ENCODE results near the gene PARM1. TPM values are rescaled to one million over a fixed set of nuclear protein-coding genes. Genes with fewer than 3 reads are reported as not detected.

The PARM1 gene
- total RNA-seq, 4 donors from 2014 or later, result 12.9 to 25.7 (median 24.1) TPM

- Histone ChIP-seq H3K36me3 (no peaks in the 10 kb centered on the region), H3K4me3 (no peak overlapping the region), H3K27me3 (no peaks in the 10 kb centered on the region), H3K27ac (replicated peaks in 1 of 4) (no peak overlapping the region), H3K4me1 (no peaks in the 10 kb centered on the region), H3K9me3 (no peaks in the 10 kb centered on the region)
- DNase-seq (ENCODE audit: extremely low spot score), result no peak
- intact Hi-C loops (cut with DNase I), result no loop called here
- TF ChIP-seq EP300 (IDR thresholded peaks at IDR 0.05) (no peak), CTCF (IDR thresholded peaks at IDR 0.05) (no peak), POLR2A (IDR thresholded peaks at IDR 0.05; ENCODE audit: low read depth) (no peak), POLR2AphosphoS5 (IDR thresholded peaks at IDR 0.05) (no peak)
- WGBS, result 100% methylated on average over 3 of the region's 10 CpGs
These were observed 125.6 kb downstream of the PARM1 start for GRCh38 chr4:75058486-75058885.

- Histone ChIP-seq H3K9me3 (no peaks in the 10 kb centered on the region), H3K4me3 (no peak overlapping the region), H3K36me3 (no peaks in the 10 kb centered on the region), H3K27ac (replicated peaks in 1 of 4) (no peak overlapping the region), H3K27me3 (no peaks in the 10 kb centered on the region), H3K4me1 (no peaks in the 10 kb centered on the region)
- no peak for DNase-seq (ENCODE audit: extremely low spot score)
- intact Hi-C loops (cut with DNase I), result no loop called here
- 85% methylated on average over 3 of the region's 3 CpGs for WGBS
- TF ChIP-seq CTCF (IDR thresholded peaks at IDR 0.05) (no peak), EP300 (IDR thresholded peaks at IDR 0.05) (no peak), POLR2AphosphoS5 (IDR thresholded peaks at IDR 0.05) (no peak), POLR2A (IDR thresholded peaks at IDR 0.05; ENCODE audit: low read depth) (no peak)
These were observed 130.5 kb downstream of the PARM1 start for GRCh38 chr4:75063433-75063832.

- Histone ChIP-seq H3K27me3 (no peaks in the 10 kb centered on the region), H3K4me1 (no peaks in the 10 kb centered on the region), H3K27ac (replicated peaks in 1 of 4) (no peak overlapping the region), H3K4me3 (no peak overlapping the region), H3K36me3 (no peaks in the 10 kb centered on the region), H3K9me3 (no peaks in the 10 kb centered on the region)
- DNase-seq (ENCODE audit: extremely low spot score), result no peak
- TF ChIP-seq POLR2AphosphoS5 (IDR thresholded peaks at IDR 0.05) (no peak), POLR2A (IDR thresholded peaks at IDR 0.05; ENCODE audit: low read depth) (no peak), EP300 (IDR thresholded peaks at IDR 0.05) (no peak), CTCF (IDR thresholded peaks at IDR 0.05) (no peak)
- intact Hi-C loops (cut with DNase I), result no loop called here
These were observed 133.0 kb downstream of the PARM1 start for GRCh38 chr4:75065909-75066308.

- Histone ChIP-seq H3K36me3 (no peaks in the 10 kb centered on the region), H3K4me3 (no peak overlapping the region), H3K9me3 (no peaks in the 10 kb centered on the region), H3K4me1 (no peaks in the 10 kb centered on the region), H3K27me3 (no peaks in the 10 kb centered on the region), H3K27ac (replicated peaks in 1 of 4) (no peak overlapping the region)
- intact Hi-C loops (cut with DNase I), result no loop called here
- TF ChIP-seq POLR2AphosphoS5 (IDR thresholded peaks at IDR 0.05), result no peak
- no peak for TF ChIP-seq POLR2A (IDR thresholded peaks at IDR 0.05; ENCODE audit: low read depth)
- TF ChIP-seq CTCF (IDR thresholded peaks at IDR 0.05), result no peak
- TF ChIP-seq EP300 (IDR thresholded peaks at IDR 0.05), result no peak
- DNase-seq (ENCODE audit: extremely low spot score), result no peak
- whole genome bisulfite sequencing, result 85% methylated on average over 7 of the region's 7 CpGs
These were observed 136.7 kb downstream of the PARM1 start for GRCh38 chr4:75069493-75070074.

- no peak for DNase-seq (ENCODE audit: extremely low spot score)
- Histone ChIP-seq H3K4me3 (no peak overlapping the region), H3K4me1 (no peaks in the 10 kb centered on the region), H3K27me3 (no peaks in the 10 kb centered on the region), H3K36me3 (no peaks in the 10 kb centered on the region), H3K9me3 (no peaks in the 10 kb centered on the region), H3K27ac (replicated peaks in 1 of 4) (no peak overlapping the region)
- TF ChIP-seq CTCF (IDR thresholded peaks at IDR 0.05), result no peak
- no peak for TF ChIP-seq POLR2A (IDR thresholded peaks at IDR 0.05; ENCODE audit: low read depth)
- TF ChIP-seq EP300 (IDR thresholded peaks at IDR 0.05), result no peak
- no peak for TF ChIP-seq POLR2AphosphoS5 (IDR thresholded peaks at IDR 0.05)
- WGBS, result 78% methylated on average over 4 of the region's 4 CpGs
- intact Hi-C loops (cut with DNase I), result no loop called here
These were observed 138.4 kb downstream of the PARM1 start for GRCh38 chr4:75071317-75071716.

Data from esophagus muscularis mucosa (tissue), 4 donors.